K562 (cell line): Measurements from ENCODE around the gene NAGLU. TPM values are rescaled to one million over a fixed set of nuclear protein-coding genes. Genes with fewer than 3 reads are reported as not detected.
A peak's percentile ranks its signal among the peaks of the same experiment; 100 is the strongest.

Source experiments
- ARID2 ChIP-seq: fragments of 450-650 bp; IDR thresholded peaks from 2 replicates; pipeline ENCODE4 v1.6.1; 2017; ENCODE audit warnings: antibody characterized with exemption, mild to moderate bottlenecking
- BRCA1 ChIP-seq, 2 experiments: fragments of 450-650 bp in 1 of 2; sonication (generic) in 1 of 2; formaldehyde crosslinking in 1 of 2; IDR thresholded peaks; 2 replicates each; pipeline versions ENCODE4 v1.5.0 to v1.6.1; 2017 to 2020; ENCODE audit warnings: mild to moderate bottlenecking in 1 of 2, missing genetic modification reagents in 1 of 2
- BRF1 ChIP-seq: IDR thresholded peaks from 3 replicates; pipeline ENCODE4 v1.6.1; 2011; ENCODE audit warnings: borderline replicate concordance, mild to moderate bottlenecking; ENCODE audit not compliant: insufficient read length; ENCODE audit errors: extremely low read depth
- CHD1 ChIP-seq: fragments of 200-600 bp; sonication (generic); IDR thresholded peaks from one replicate; pipeline ENCODE4 v1.6.1; 2012; ENCODE audit warnings: mild to moderate bottlenecking, moderate library complexity, low read length, inconsistent platforms
- ELF1 ChIP-seq: fragments of 200-800 bp; sonication (Bioruptor generic); IDR thresholded peaks from 2 replicates; pipeline ENCODE4 v1.6.1; 2016; ENCODE audit warnings: missing genetic modification characterization, missing compliant biosample characterization
- ELF2 ChIP-seq: fragments of 250-450 bp; sonication (Bioruptor Pico); IDR thresholded peaks from 2 replicates; pipeline ENCODE4 v1.5.0; 2021; ENCODE audit warnings: mild to moderate bottlenecking
- ERF ChIP-seq: fragments of 450-650 bp; formaldehyde crosslinking; IDR thresholded peaks from 2 replicates; pipeline ENCODE4 v1.4.0; 2020; ENCODE audit warnings: mild to moderate bottlenecking, mixed read lengths
- HMGN3 ChIP-seq: IDR thresholded peaks from 2 replicates; pipeline ENCODE4 v1.6.1; 2011; ENCODE audit warnings: borderline replicate concordance, low read depth, mild to moderate bottlenecking, mixed read lengths, low read length; ENCODE audit not compliant: insufficient read length; ENCODE audit errors: extremely low read depth
- HOXB6 ChIP-seq: fragments of 250-450 bp; sonication (Bioruptor Pico); IDR thresholded peaks from 2 replicates; pipeline ENCODE4 v1.5.1; 2022; ENCODE audit warnings: mild to moderate bottlenecking, borderline replicate concordance
- KDM2B ChIP-seq: fragments of 250-450 bp; sonication (Bioruptor Pico); IDR thresholded peaks from 2 replicates; pipeline ENCODE4 v1.8.0; 2021; ENCODE audit warnings: mild to moderate bottlenecking, moderate library complexity
- KDM5B ChIP-seq: fragments of 200-600 bp; sonication (generic); IDR thresholded peaks from 2 replicates; pipeline ENCODE4 v1.6.1; 2012; ENCODE audit warnings: low read depth, mild to moderate bottlenecking, moderate library complexity, low read length, control low read depth, inconsistent platforms; ENCODE audit not compliant: insufficient replicate concordance
- MEIS2 ChIP-seq: fragments of 450-650 bp; IDR thresholded peaks from 2 replicates; pipeline ENCODE4 v1.6.1; 2014; ENCODE audit warnings: mild to moderate bottlenecking; ENCODE audit not compliant: partially characterized antibody
- MYC ChIP-seq, 2 experiments: fragments of 250-450 bp in 1 of 2; sonication (Bioruptor Pico) in 1 of 2; IDR thresholded peaks; 2 replicates each; pipeline versions ENCODE4 v1.5.1 to v1.6.1; 2012 to 2021; ENCODE audit warnings: low read depth in 2 of 2, borderline replicate concordance in 1 of 2, improper control_type of control experiment in 1 of 2, low read length in 1 of 2, mild to moderate bottlenecking in 1 of 2, moderate library complexity in 1 of 2
- NR2C1 ChIP-seq, 2 experiments: fragments of 450-650 bp; IDR thresholded peaks; 2 replicates each; pipeline ENCODE4 v1.6.1; 2017; ENCODE audit warnings: mild to moderate bottlenecking in 2 of 2, antibody characterized with exemption in 1 of 2, inconsistent platforms in 1 of 2, missing compliant biosample characterization in 1 of 2, missing genetic modification characterization in 1 of 2
- PHF20 ChIP-seq: fragments of 450-650 bp; IDR thresholded peaks from 2 replicates; pipeline ENCODE4 v1.6.1; 2018; ENCODE audit not compliant: partially characterized antibody
- PHF21A ChIP-seq: fragments of 450-650 bp; IDR thresholded peaks from 2 replicates; pipeline ENCODE4 v1.6.1; 2017; ENCODE audit warnings: low read depth, borderline replicate concordance
- POLR2B ChIP-seq: fragments of 450-650 bp; IDR thresholded peaks from 2 replicates; pipeline ENCODE4 v1.6.1; 2018; ENCODE audit warnings: low read depth; ENCODE audit not compliant: partially characterized antibody
- POLR2G ChIP-seq: fragments of 200-400 bp; formaldehyde crosslinking; IDR thresholded peaks from 2 replicates; pipeline ENCODE4 v1.6.1; 2017; ENCODE audit warnings: low read depth, mild to moderate bottlenecking, antibody characterized with exemption, low read length, moderate library complexity
- SAP30 ChIP-seq: fragments of 200-600 bp; sonication (generic); IDR thresholded peaks from 2 replicates; pipeline ENCODE4 v1.6.1; 2012; ENCODE audit warnings: borderline replicate concordance, low read depth, mild to moderate bottlenecking, moderate library complexity, low read length, control low read depth, inconsistent platforms; ENCODE audit not compliant: insufficient read depth, poor library complexity, severe bottlenecking
- SIN3A ChIP-seq, 2 experiments: fragments of 150-350 bp in 1 of 2; IDR thresholded peaks; 2 replicates each; pipeline ENCODE4 v1.6.1; 2011 to 2016; ENCODE audit warnings: borderline replicate concordance in 2 of 2, low read depth in 2 of 2, low read length in 2 of 2, mild to moderate bottlenecking in 2 of 2, moderate library complexity in 2 of 2; ENCODE audit not compliant: control insufficient read depth in 1 of 2
- SIRT6 ChIP-seq: IDR thresholded peaks from one replicate; pipeline ENCODE4 v1.6.1; 2012; ENCODE audit warnings: low read depth, mild to moderate bottlenecking, control low read depth, inconsistent platforms, low read length, moderate library complexity
- TRIM24 ChIP-seq, 2 experiments: fragments of 450-650 bp; IDR thresholded peaks; 2 replicates each; pipeline ENCODE4 v1.6.1; 2016
- U2AF1 ChIP-seq: fragments of 200-400 bp; formaldehyde crosslinking; optimal IDR thresholded peaks from 2 replicates; pipeline ENCODE3; 2017; ENCODE audit warnings: mild to moderate bottlenecking, low read depth, low read length, moderate library complexity
- YBX1 ChIP-seq: fragments of 450-650 bp; IDR thresholded peaks from 2 replicates; pipeline ENCODE4 v1.7.1; 2016; ENCODE audit warnings: mild to moderate bottlenecking
- ZBTB1 ChIP-seq: sonication (generic); formaldehyde crosslinking; IDR thresholded peaks from 2 replicates; pipeline ENCODE4 v1.8.1; 2023; ENCODE audit warnings: missing genetic modification reagents, low read depth, mild to moderate bottlenecking, borderline replicate concordance
- ZBTB33 ChIP-seq: sonication (generic); formaldehyde crosslinking; IDR thresholded peaks from 2 replicates; pipeline ENCODE4 v1.8.1; 2023; ENCODE audit warnings: mild to moderate bottlenecking, missing genetic modification reagents
- polyA plus RNA-seq, 8 experiments: library from polyadenylated mRNA; depleted of rRNA in 4 of 8; stranded (reverse) in 5 of 8; unstranded in 3 of 8; fragments of >200 nt; fragmentation: Nextera tagmentation in 2 of 8; fragmentation: Illumina TruSeq in 1 of 8; extraction: Ambion mirVana in 2 of 8; extraction: Trizol in 1 of 8; gene quantifications; 2 replicates each; pipeline versions ENCODE4 v1.2.1 to v1.2.3, GENCODE V29; 2011 to 2014; ENCODE audit warnings: inconsistent platforms in 1 of 8, missing spikeins in 1 of 8
- total RNA-seq, 7 experiments: library from RNA; depleted of rRNA in 6 of 7; stranded (reverse); fragments of >200 nt in 6 of 7; fragmentation: Illumina TruSeq in 2 of 7; extraction: Trizol in 2 of 7; gene quantifications; 2 replicates each; pipeline versions ENCODE4 v1.2.1 to v1.2.3, GENCODE V29; 2011 to 2021; ENCODE audit warnings: low replicate concordance in 1 of 7

The NAGLU gene
- total and polyA plus RNA-seq, 9 of the 15 experiments (the other 6 are each of a cell fraction or from before 2014, with no cell fraction given) = 0.04 to 21.5 (median 8.5) TPM

- TF ChIP-seq ELF1 (tag) (peak; percentile 97), BRF1 (no peak), BRCA1 (IDR thresholded peaks at IDR 0.05) (no peak), BRCA1 (CRISPR knock-in tag; IDR thresholded peaks at IDR 0.05) (no peak), POLR2B (no peak), PHF20 (peak; percentile 36), ZBTB1 (CRISPR knock-in tag) (no peak), SIRT6 (no peak), YBX1 (no peak), NR2C1 (IDR thresholded peaks at IDR 0.05) (peak; percentile 99), NR2C1 (tag; IDR thresholded peaks at IDR 0.05) (peak; percentile 99), SIN3A (IDR thresholded peaks at IDR 0.05; ENCODE audit: borderline replicate concordance in 2 of 2, control insufficient read depth in 1 of 2, low read depth in 2 of 2, low read length in 2 of 2) (peak; percentile 84 to 93; a peak in 3 of 4 replicates), HMGN3 (no peak), ERF (CRISPR knock-in tag) (no peak), KDM2B (no peak), SAP30 (peak; percentile 70), POLR2G (peak; percentile 64), PHF21A (no peak), ARID2 (no peak), MEIS2 (no peak), U2AF1 (no peak), KDM5B (no peak), CHD1 (no peak), ELF2 (CRISPR knock-in tag) (peak; percentile 91), HOXB6 (CRISPR knock-in tag) (no peak), TRIM24 (IDR thresholded peaks at IDR 0.05) (no peak; a peak in 1 of 4 replicates), MYC (IDR thresholded peaks at IDR 0.05; ENCODE audit: low read depth, low read length) (peak; percentile 70; the same call in 1 of the 2 replicates), MYC (CRISPR knock-in tag; IDR thresholded peaks at IDR 0.05; ENCODE audit: borderline replicate concordance, low read depth) (no peak), ZBTB33 (peak; percentile 42)
Measured at GRCh38 chr17:42561897-42562387, 25.9 kb downstream of the NAGLU start, which contains the start of gene COASY (continued).
